NCI-H446 treated with DMSO at 0.1 percent for 48 hours (cell line): ENCODE results near the gene MOB1A.

Experiments used
- DNase-seq: peaks from one replicate; lab custom pipeline; 2025; lab: John Stamatoyannopoulos, UW

Gene MOB1A

DNA sequence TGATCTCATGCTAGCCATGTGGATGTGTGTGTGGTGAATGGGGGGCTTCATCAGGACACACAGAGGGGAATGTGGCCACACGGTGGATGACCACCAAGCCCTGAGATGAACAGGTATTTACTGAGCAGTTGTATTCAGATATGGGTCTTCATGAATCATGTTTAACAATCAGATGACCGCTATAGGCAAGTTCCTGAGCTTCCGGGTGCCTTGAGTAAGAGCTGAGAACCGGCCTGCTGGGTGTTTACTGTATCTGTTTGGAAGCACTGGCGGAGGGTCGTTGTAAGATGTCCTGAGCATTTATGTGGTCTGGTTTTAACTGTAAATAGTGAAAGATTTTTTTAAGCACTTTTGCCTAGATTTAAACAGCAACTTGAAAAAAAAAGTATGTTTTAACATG, 74.9 kb downstream of the MOB1A start:
- no peak for DNase-seq
